ENCODE data around the gene CCDC88A.

DNA sequence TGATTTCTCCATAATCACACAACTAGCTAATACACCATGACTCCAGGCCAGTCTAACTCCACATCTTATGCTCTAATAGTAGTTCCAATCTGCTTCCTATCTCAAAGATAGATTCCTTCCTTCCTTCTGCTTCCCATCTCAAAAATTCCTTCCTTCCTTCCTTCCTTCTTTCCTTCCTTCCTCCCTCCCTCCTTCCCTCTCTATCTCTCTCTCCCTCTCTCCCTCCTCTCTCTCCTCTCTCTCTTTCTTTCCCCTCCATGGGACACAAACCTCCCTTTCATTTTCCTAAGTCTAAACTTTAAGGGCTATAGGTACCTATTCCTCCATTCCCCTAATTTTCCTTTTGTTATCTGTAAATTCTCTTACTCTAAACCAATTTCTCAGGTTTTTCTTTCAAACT is 62.5 kb downstream of the CCDC88A start:
- TF ChIP-seq, protein P1, sequence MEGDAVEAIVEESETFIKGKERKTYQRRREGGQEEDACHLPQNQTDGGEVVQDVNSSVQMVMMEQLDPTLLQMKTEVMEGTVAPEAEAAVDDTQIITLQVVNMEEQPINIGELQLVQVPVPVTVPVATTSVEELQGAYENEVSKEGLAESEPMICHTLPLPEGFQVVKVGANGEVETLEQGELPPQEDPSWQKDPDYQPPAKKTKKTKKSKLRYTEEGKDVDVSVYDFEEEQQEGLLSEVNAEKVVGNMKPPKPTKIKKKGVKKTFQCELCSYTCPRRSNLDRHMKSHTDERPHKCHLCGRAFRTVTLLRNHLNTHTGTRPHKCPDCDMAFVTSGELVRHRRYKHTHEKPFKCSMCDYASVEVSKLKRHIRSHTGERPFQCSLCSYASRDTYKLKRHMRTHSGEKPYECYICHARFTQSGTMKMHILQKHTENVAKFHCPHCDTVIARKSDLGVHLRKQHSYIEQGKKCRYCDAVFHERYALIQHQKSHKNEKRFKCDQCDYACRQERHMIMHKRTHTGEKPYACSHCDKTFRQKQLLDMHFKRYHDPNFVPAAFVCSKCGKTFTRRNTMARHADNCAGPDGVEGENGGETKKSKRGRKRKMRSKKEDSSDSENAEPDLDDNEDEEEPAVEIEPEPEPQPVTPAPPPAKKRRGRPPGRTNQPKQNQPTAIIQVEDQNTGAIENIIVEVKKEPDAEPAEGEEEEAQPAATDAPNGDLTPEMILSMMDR (conservative IDR thresholded peaks at IDR 0.05; ENCODE audit: low read depth, low read length), result no peak
- TF ChIP-seq EZH2 (IDR thresholded peaks at IDR 0.05; ENCODE audit: low read length, unreplicated experiment), result no peak
